GOT3 (cell line): ENCODE measurements around the gene YWHAE.
"Not testable (repeated sequence)": the region's sequence is repeated elsewhere in the genome, so short reads cannot be mapped to it uniquely, and the experiment has no call there.

Source experiments
- DNase-seq: peaks from one replicate; lab custom pipeline; 2025; ENCODE audit warnings: mixed read lengths; lab: John Stamatoyannopoulos, UW

YWHAE gene

GRCh38 chr17:1373707-1374237, 26.2 kb downstream of the YWHAE start:
- DNase-seq = no peak

- DNase-seq = no peak
These were observed 27.4 kb downstream of the YWHAE start for GRCh38 chr17:1372618-1373017.

- DNase-seq = no peak
These were observed 28.0 kb downstream of the YWHAE start for GRCh38 chr17:1371893-1372590.

DNA sequence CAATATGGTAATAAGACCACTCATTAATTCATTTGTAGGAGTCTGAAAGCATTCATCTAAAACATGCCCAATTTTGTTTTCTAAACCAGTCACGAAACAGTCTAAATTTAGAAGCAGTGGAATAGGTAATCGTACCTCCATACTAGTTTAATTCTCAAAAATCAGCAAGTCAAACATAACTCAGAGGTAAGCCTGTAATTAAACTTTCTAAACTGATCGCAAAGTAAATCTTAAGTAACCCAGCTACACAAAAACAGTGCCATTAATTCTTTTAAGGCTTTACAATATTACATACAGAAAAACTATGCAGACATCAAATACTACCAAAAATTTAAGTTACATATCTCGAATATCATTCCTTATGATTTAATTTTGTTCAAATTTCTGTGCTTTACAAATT, 31.4 kb downstream of the YWHAE start:
- no peak for DNase-seq

GRCh38 chr17:1367351-1367745, 32.7 kb downstream of the YWHAE start:
- DNase-seq = no peak

DNA sequence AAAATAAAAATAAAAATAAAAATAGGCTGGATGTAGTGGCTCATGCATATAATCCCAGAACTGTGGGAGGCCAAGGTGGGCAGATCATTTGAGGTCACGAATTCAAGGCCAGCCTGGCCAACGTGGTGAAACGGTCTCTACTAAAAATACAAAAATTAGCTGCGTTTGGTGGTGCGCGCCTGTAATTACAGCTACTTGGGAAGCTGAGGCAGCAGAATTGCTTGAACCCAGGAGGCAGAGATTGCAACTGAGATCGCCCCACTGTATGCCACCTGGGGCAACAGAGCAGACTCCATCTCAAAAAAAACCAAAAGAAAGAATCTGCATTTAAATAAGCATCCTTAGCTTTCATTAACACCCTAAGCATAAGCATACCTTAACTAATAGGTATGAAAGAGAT, 33.8 kb downstream of the YWHAE start:
- DNase-seq = no peak

DNA sequence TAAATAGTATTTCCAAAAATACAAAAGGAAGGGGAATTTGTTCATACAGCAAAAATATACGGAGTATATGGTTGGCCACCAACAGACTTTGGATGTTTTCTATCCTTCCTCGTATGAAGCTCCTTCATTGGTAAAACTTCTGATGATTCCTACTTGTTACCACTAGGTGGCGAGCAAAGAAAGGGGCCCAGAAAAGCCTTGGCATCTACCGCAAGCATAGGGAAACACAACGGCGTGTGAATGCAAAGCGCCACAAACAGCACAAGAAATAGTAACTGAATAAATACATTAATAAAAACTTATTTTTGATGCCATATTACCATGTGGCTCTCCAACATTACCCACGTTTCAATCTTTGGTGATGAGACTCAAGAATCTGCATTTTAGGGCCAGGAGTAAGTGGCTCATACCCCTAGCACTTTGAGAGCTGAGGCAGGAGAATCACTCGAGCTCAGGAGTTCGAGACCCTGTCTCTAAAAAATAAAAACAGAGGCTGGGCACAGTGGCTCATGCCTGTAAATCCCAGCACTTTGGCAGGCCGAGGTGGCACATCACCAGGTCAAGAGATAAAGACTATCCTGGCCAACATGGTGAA, 34.5 kb downstream of the YWHAE start:
- DNase-seq = no peak

GRCh38 chr17:1362964-1363363, 37.1 kb downstream of the YWHAE start:
- DNase-seq = no peak

GRCh38 chr17:1362065-1362848, 37.8 kb downstream of the YWHAE start:
- DNase-seq = no peak

DNA sequence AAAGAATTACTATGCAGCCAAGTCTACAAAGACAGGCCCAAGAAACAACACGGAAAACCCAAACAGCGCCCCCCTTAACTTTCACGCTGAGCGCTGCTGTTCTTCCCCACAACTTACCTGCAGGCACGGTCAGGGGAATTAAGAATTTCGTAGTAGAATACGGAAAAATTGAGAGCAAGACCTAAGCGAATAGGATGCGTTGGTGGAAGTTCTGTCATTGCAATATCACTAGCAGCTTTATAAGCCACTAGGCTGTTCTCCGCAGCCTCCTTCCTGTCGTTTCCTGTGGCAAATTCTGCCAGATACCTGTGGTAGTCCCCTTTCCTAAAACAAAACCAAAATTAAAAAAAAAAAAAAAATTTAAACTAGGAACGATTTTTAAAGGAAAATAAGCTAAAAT, 39.0 kb downstream of the YWHAE start:
- no peak for DNase-seq

DNA sequence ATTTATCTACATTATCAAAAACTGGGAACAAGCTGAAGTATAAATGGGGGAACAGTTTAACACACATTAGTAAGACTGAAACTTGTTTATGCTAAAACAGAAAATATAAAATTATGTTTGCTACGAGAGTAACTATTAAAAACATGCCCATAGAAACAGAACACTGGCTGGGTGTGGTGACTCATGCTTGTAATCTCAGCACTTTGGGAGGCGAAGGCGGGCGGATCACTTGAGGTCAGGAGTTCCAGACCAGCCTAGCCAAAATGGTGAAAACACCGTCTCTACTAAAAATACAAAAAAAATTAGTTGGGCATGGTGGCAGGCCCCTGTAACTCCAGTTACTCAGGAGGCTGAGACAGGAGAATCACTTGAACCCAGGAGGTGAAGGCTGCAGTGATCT, 39.7 kb downstream of the YWHAE start:
- not testable (repeated sequence) for DNase-seq

GRCh38 chr17:1354030-1354429, 46.0 kb downstream of the YWHAE start:
- DNase-seq = no peak

DNA sequence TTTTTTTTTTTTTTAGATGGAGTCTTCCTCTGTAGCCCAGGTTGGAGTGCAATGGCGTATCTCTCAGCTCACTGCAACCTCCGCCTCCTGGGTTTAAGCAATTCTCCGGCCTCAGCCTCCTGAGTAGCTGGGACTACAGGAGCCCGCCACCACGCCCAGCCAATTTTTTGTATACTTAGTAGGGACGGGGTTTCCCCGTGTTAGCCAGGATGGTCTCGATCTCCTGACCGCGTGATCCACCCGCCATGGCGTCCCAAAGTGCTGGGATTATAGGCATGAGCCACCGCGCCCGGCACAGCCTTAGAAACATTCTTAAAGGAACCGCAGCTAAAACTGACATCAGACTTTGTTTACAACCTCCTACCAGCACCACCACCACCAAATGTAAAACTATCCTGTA, 47.5 kb downstream of the YWHAE start:
- not testable (repeated sequence) for DNase-seq

DNA sequence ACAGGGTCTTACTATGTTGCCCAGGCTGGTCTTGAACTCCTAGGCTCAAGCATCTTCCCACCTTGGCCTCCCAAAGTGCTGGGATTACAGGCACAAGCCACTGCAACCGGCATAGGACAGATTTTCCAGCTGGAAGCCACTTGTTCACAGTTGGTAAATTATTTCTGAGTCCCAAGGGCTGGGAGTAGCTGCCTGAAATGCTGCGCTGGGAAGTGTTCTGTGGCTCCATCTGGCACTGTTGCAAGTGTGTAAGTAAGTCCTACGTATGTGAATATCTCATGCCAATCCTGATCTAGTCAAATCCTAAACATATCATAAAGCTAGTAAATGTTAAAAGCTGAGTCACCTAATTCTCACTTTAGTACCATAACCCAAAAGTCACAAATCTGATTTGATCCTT, 48.1 kb downstream of the YWHAE start:
- no peak for DNase-seq

GRCh38 chr17:1351275-1351674, 48.7 kb downstream of the YWHAE start:
- no peak for DNase-seq

- no peak for DNase-seq
These were observed 52.3 kb downstream of the YWHAE start for GRCh38 chr17:1347589-1348323.

GRCh38 chr17:1344521-1344920, 55.5 kb downstream of the YWHAE start:
- no peak for DNase-seq

- no peak for DNase-seq
These were observed 56.5 kb downstream of the YWHAE start for GRCh38 chr17:1343554-1343953.

DNA sequence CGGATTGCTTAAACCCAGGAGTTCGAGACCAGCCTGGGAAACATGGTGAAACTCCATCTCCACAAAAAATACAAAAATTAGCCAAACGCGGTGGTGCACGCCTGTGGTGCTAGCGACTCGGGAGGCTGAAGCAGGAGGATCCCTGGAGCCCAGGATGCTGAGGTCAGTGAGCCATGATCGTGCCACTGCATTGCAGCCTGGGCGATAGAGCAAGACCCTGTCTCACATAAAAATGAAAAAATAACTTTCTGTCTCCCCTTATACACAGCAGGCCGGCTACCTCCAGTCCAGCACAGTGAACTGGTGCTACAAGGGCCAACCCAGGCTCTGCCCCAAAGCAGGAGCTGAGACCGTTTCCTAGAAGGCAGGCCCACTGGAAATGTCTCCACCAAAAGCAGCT, 59.7 kb downstream of the YWHAE start:
- no peak for DNase-seq

DNA sequence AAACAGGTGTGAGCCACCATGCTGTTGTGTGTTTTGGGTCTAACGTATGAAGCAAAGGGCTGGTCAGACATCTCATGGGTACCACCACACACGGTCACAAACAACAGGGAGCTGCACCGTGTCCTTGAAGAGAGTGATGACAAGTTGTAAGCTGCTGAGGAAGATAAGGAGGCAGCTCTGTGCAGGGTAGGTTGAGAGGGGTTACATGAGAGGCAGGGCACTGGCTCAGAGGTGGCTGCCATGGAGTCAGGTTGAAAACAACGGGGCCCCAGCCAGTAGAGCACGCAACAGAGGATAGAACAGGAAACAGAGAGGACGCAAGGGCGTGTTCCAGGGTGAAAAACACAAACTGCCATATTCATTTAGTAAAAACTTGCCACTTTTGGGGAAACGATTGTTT, 68.3 kb downstream of the YWHAE start:
- DNase-seq = no peak

GRCh38 chr17:1329745-1330343, 70.2 kb downstream of the YWHAE start:
- no peak for DNase-seq

DNA sequence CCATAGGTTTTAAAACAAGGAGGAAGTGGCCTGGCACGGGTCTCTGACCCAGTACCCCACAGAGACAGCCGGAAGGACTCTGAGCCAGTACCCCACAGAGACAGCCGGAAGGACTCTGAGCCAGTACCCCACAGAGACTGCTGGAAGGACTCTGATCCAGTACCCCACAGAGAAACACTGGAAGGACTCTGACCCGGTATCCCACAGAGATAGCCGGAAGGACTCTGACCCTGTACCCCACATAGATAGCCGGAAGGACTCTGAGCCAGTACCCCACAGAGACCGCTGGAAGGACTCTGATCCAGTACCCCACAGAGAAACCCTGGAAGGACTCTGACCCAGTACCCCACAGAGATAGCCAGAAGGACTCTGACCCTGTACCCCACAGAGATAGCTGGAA, 71.6 kb downstream of the YWHAE start:
- DNase-seq = no peak
